GM18499 (cell line): ENCODE results near the gene RFX3.
"Not testable (repeated sequence)": the region's sequence is repeated elsewhere in the genome, so short reads cannot be mapped to it uniquely, and the experiment has no call there.

Source experiments
- ATAC-seq: cut with Tn5 transposase; IDR thresholded peaks from one replicate; pipeline ENCODE4 v1.9.1; 2021; ENCODE audit warnings: moderate number of reproducible peaks; ENCODE audit not compliant: insufficient read depth, unreplicated experiment

Gene RFX3

GRCh38 chr9:3361689-3362392 lies 164.0 kb downstream of the RFX3 start:
- ATAC-seq = no peak

- ATAC-seq = no peak
These were observed 164.7 kb downstream of the RFX3 start for GRCh38 chr9:3361116-3361515.

- ATAC-seq = no peak
These were observed 165.6 kb downstream of the RFX3 start for GRCh38 chr9:3360245-3360644.

- ATAC-seq = no peak
These were observed 166.0 kb downstream of the RFX3 start for GRCh38 chr9:3359778-3360177.

- no peak for ATAC-seq
These were observed 166.6 kb downstream of the RFX3 start for GRCh38 chr9:3359048-3359692.

- no peak for ATAC-seq
These were observed 177.6 kb downstream of the RFX3 start for GRCh38 chr9:3348169-3348568.

- ATAC-seq = no peak
These were observed 179.3 kb downstream of the RFX3 start for GRCh38 chr9:3346549-3346948.

GRCh38 chr9:3343671-3344070 lies 182.1 kb downstream of the RFX3 start:
- ATAC-seq = no peak

- no peak for ATAC-seq
These were observed 183.5 kb downstream of the RFX3 start for GRCh38 chr9:3342159-3342777.

GRCh38 chr9:3337515-3338225 lies 188.1 kb downstream of the RFX3 start:
- no peak for ATAC-seq

- ATAC-seq = no peak
These were observed 188.8 kb downstream of the RFX3 start for GRCh38 chr9:3336951-3337350.

- ATAC-seq = no peak
These were observed 193.0 kb downstream of the RFX3 start for GRCh38 chr9:3332802-3333201.

- no peak for ATAC-seq
These were observed 194.0 kb downstream of the RFX3 start for GRCh38 chr9:3331801-3332200.

- ATAC-seq = no peak
These were observed 194.9 kb downstream of the RFX3 start for GRCh38 chr9:3330792-3331420.

GRCh38 chr9:3329361-3329760 lies 196.4 kb downstream of the RFX3 start:
- no peak for ATAC-seq

GRCh38 chr9:3323714-3324113 lies 202.1 kb downstream of the RFX3 start:
- no peak for ATAC-seq

GRCh38 chr9:3321186-3321585 lies 204.6 kb downstream of the RFX3 start:
- ATAC-seq = no peak

GRCh38 chr9:3312595-3312994 lies 213.2 kb downstream of the RFX3 start:
- not testable (repeated sequence) for ATAC-seq

GRCh38 chr9:3308609-3309008 lies 217.2 kb downstream of the RFX3 start:
- no peak for ATAC-seq

- ATAC-seq = not testable (repeated sequence)
These were observed 221.4 kb downstream of the RFX3 start for GRCh38 chr9:3304388-3304787.

- peak; percentile 92 for ATAC-seq
These were observed 225.9 kb downstream of the RFX3 start for GRCh38 chr9:3299872-3300271.
